GM12891 (cell line): ENCODE measurements around the gene GARIN5A.

Experiments used
- POLR2AphosphoS5 ChIP-seq: IDR thresholded peaks from 2 replicates; pipeline ENCODE4 v1.6.1; 2011; ENCODE audit warnings: low read depth, low read length, control low read depth
- TAF1 ChIP-seq: IDR thresholded peaks from 2 replicates; pipeline ENCODE4 v1.6.1; 2011; ENCODE audit warnings: low read depth, low read length, control low read depth

- no peak for TF ChIP-seq POLR2AphosphoS5
- no peak for TF ChIP-seq TAF1
These were observed 44.3 kb upstream of the GARIN5A start for GRCh38 chr19:50520822-50521465.
